ENCODE data around the gene VPS18. TPM values are rescaled to one million over a fixed set of nuclear protein-coding genes. Genes with fewer than 3 reads are reported as not detected.

VPS18 gene
- total and polyA plus RNA-seq, 2 donors (not counting 1 experiment from before 2014, with no cell fraction given) = 15.5 to 36.7 TPM

GRCh38 chr15:40847223-40847961 is 46.9 kb upstream of the VPS18 start:
- Histone ChIP-seq H3K79me2 (ENCODE audit: control insufficient read depth, insufficient read depth, low read length) (no peaks in the 10 kb centered on the region), H3K4me3 (replicated peaks in 1 of 4; ENCODE audit: control extremely low read depth in 1 of 4, insufficient read depth in 1 of 4, low read depth in 3 of 4, low read length in 4 of 4) (no peak overlapping the region), H3K27ac (ENCODE audit: insufficient read depth, low read length) (no peak overlapping the region), H3K36me3 (ENCODE audit: control insufficient read depth, insufficient read depth, low read length) (no peaks in the 10 kb centered on the region), H3K4me1 (ENCODE audit: control insufficient read depth, extremely low read depth, insufficient read depth, low read length) (no peaks in the 10 kb centered on the region), H3K9ac (ENCODE audit: insufficient read depth, low read length) (no peak overlapping the region), H3K27me3 (ENCODE audit: control insufficient read depth, insufficient read depth, low read length) (peaks cover 34% of the 10 kb centered on the region), H3K9me3 (ENCODE audit: control insufficient read depth, insufficient read depth, low read depth, low read length) (no peaks in the 10 kb centered on the region), H3K4me2 (ENCODE audit: extremely low read depth, insufficient read depth, low read length) (no peak overlapping the region), H2AFZ (ENCODE audit: low read length) (no peak overlapping the region), H4K20me1 (ENCODE audit: control insufficient read depth, extremely low read depth, insufficient read depth, low read length) (no peaks in the 10 kb centered on the region)
- TF ChIP-seq CTCF (conservative IDR thresholded peaks at IDR 0.05 in 1 of 2, IDR thresholded peaks at IDR 0.05 in 1 of 2; ENCODE audit: low read depth in 1 of 2, low read length in 2 of 2) (no peak), EZH2 (IDR thresholded peaks at IDR 0.05; ENCODE audit: low read length, missing control alignments) (no peak)
- DNase-seq (ENCODE audit: low read depth in 2 of 2) = peak in 1 of 2 donors; percentile 36

- Histone ChIP-seq H2AFZ (ENCODE audit: low read length) (no peak overlapping the region), H3K27ac (ENCODE audit: insufficient read depth, low read length) (no peak overlapping the region), H4K20me1 (ENCODE audit: control insufficient read depth, extremely low read depth, insufficient read depth, low read length) (no peaks in the 10 kb centered on the region), H3K4me1 (ENCODE audit: control insufficient read depth, extremely low read depth, insufficient read depth, low read length) (no peaks in the 10 kb centered on the region), H3K27me3 (ENCODE audit: control insufficient read depth, insufficient read depth, low read length) (peaks cover 9% of the 10 kb centered on the region), H3K36me3 (ENCODE audit: control insufficient read depth, insufficient read depth, low read length) (no peaks in the 10 kb centered on the region), H3K9me3 (ENCODE audit: control insufficient read depth, insufficient read depth, low read depth, low read length) (no peaks in the 10 kb centered on the region), H3K9ac (ENCODE audit: insufficient read depth, low read length) (no peak overlapping the region), H3K4me2 (ENCODE audit: extremely low read depth, insufficient read depth, low read length) (no peak overlapping the region), H3K79me2 (ENCODE audit: control insufficient read depth, insufficient read depth, low read length) (no peaks in the 10 kb centered on the region), H3K4me3 (replicated peaks in 1 of 4; ENCODE audit: control extremely low read depth in 1 of 4, insufficient read depth in 1 of 4, low read depth in 3 of 4, low read length in 4 of 4) (no peak overlapping the region)
- no peak for TF ChIP-seq CTCF (conservative IDR thresholded peaks at IDR 0.05 in 1 of 2, IDR thresholded peaks at IDR 0.05 in 1 of 2; ENCODE audit: low read depth in 1 of 2, low read length in 2 of 2)
- no peak for TF ChIP-seq EZH2 (IDR thresholded peaks at IDR 0.05; ENCODE audit: low read length, missing control alignments)
- DNase-seq (ENCODE audit: low read depth in 2 of 2) = no peak
Observed at GRCh38 chr15:40850576-40851112, 43.6 kb upstream of the VPS18 start.

GRCh38 chr15:40852529-40852928 is 41.7 kb upstream of the VPS18 start:
- Histone ChIP-seq H2AFZ (ENCODE audit: low read length) (no peak overlapping the region), H3K4me3 (replicated peaks in 1 of 4; ENCODE audit: control extremely low read depth in 1 of 4, insufficient read depth in 1 of 4, low read depth in 3 of 4, low read length in 4 of 4) (no peak overlapping the region), H3K9me3 (ENCODE audit: control insufficient read depth, insufficient read depth, low read depth, low read length) (no peaks in the 10 kb centered on the region), H3K27ac (ENCODE audit: insufficient read depth, low read length) (no peak overlapping the region), H4K20me1 (ENCODE audit: control insufficient read depth, extremely low read depth, insufficient read depth, low read length) (no peaks in the 10 kb centered on the region), H3K27me3 (ENCODE audit: control insufficient read depth, insufficient read depth, low read length) (no peaks in the 10 kb centered on the region), H3K36me3 (ENCODE audit: control insufficient read depth, insufficient read depth, low read length) (no peaks in the 10 kb centered on the region), H3K9ac (ENCODE audit: insufficient read depth, low read length) (no peak overlapping the region), H3K4me1 (ENCODE audit: control insufficient read depth, extremely low read depth, insufficient read depth, low read length) (no peaks in the 10 kb centered on the region), H3K79me2 (ENCODE audit: control insufficient read depth, insufficient read depth, low read length) (no peaks in the 10 kb centered on the region), H3K4me2 (ENCODE audit: extremely low read depth, insufficient read depth, low read length) (no peak overlapping the region)
- DNase-seq (ENCODE audit: low read depth in 2 of 2) = no peak
- TF ChIP-seq CTCF (conservative IDR thresholded peaks at IDR 0.05 in 1 of 2, IDR thresholded peaks at IDR 0.05 in 1 of 2; ENCODE audit: low read depth in 1 of 2, low read length in 2 of 2) (no peak), EZH2 (IDR thresholded peaks at IDR 0.05; ENCODE audit: low read length, missing control alignments) (no peak)
